ENCODE data around the gene CBX2. TPM values are rescaled to one million over a fixed set of nuclear protein-coding genes. Genes with fewer than 3 reads are reported as not detected.
A peak's percentile ranks its signal among the peaks of the same experiment; 100 is the strongest.

CBX2 gene
- polyA plus RNA-seq, 1 of the 3 experiments (the other 2 are of a cell fraction) = 22.4 TPM

- no peak overlapping the region for H3K4me2 ChIP-seq
- peaks cover 0 to 32% of the 10 kb centered on the region in 2 experiments; a peak in 2 of 4 replicates for H3K4me1 ChIP-seq (ENCODE audit: control insufficient read depth in 1 of 2, insufficient read depth in 2 of 2, low read depth in 1 of 2, low read length in 1 of 2)
- H3K27ac ChIP-seq (ENCODE audit: low read depth in 2 of 2, low read length in 1 of 2) = peak overlapping the region in 1 of 2 experiments; percentile 47; a peak in 1 of 4 replicates
- DNase-seq = no peak
- no peak overlapping the region for H3K4me3 ChIP-seq (ENCODE audit: low read depth in 2 of 2, low read length in 1 of 2)
- H3K9ac ChIP-seq = no peak overlapping the region
- ChIA-PET CTCF (interaction anchor here (0.6 to 2.1 kb wide), 6 partner anchors 9 to 44 kb away, joined by 3 to 16 read pairs (median 8); partner anchors contain the start of gene CBX2), POLR2A (interaction anchor here (0.7 to 1.6 kb wide), 4 partner anchors 8 to 200 kb away, joined by 3 to 10 read pairs (median 6); partner anchors contain the start of genes CBX2 and CBX8)
- H3K9me3 ChIP-seq = no peaks in the 10 kb centered on the region
- peaks cover 12% of the 10 kb centered on the region for H3F3A ChIP-seq (replicated peaks; ENCODE audit: insufficient read depth)
- H3K36me3 ChIP-seq (replicated peaks in 1 of 2; ENCODE audit: control insufficient read depth in 1 of 2, insufficient read depth in 2 of 2, low read length in 1 of 2) = peaks cover 4 to 41% of the 10 kb centered on the region in 2 experiments
- 95% methylated on average over 14 of the region's 15 CpGs for WGBS (ENCODE audit: low lambda C conversion rate)
- peaks cover 15% of the 10 kb centered on the region; the same call in 1 of the 2 replicates for H4K20me1 ChIP-seq (ENCODE audit: insufficient read depth)
- no peak overlapping the region for H2AFZ ChIP-seq (ENCODE audit: low read depth)
- no peaks in the 10 kb centered on the region for H3K27me3 ChIP-seq (ENCODE audit: insufficient read depth)
- H3K9me2 ChIP-seq = no peaks in the 10 kb centered on the region
- H3K79me2 ChIP-seq (ENCODE audit: insufficient read depth) = 0 out of 2 replicates have a peak, but pooled peaks cover 6% of the 10 kb centered on the region
- TF ChIP-seq POLR2AphosphoS5 (IDR thresholded peaks at IDR 0.05; ENCODE audit: low read depth, low read length) = no peak; the same call in 1 of the 2 replicates
- TF ChIP-seq EP300 (IDR thresholded peaks at IDR 0.05; ENCODE audit: borderline replicate concordance in 1 of 2, low read depth in 1 of 2, low read length in 1 of 2) = no peak
- TF ChIP-seq FOXJ3 (CRISPR knock-in tag; IDR thresholded peaks at IDR 0.05) = no peak
- TF ChIP-seq SMC3 (IDR thresholded peaks at IDR 0.05; ENCODE audit: low read depth, low read length) = no peak
Observed at GRCh38 chr17:79785900-79786810, 8.2 kb downstream of the CBX2 start.

- Histone ChIP-seq H3K9me2 (no peaks in the 10 kb centered on the region), H3K36me3 (replicated peaks in 1 of 2; ENCODE audit: control insufficient read depth in 1 of 2, insufficient read depth in 2 of 2, low read length in 1 of 2) (peaks cover 4 to 31% of the 10 kb centered on the region in 2 experiments), H3K9me3 (no peaks in the 10 kb centered on the region), H3F3A (replicated peaks; ENCODE audit: insufficient read depth) (peaks cover 12% of the 10 kb centered on the region), H2AFZ (ENCODE audit: low read depth) (no peak overlapping the region), H3K4me2 (no peak overlapping the region), H3K79me2 (ENCODE audit: insufficient read depth) (0 out of 2 replicates have a peak, but pooled peaks cover 2% of the 10 kb centered on the region), H3K4me3 (ENCODE audit: low read depth in 2 of 2, low read length in 1 of 2) (no peak overlapping the region), H4K20me1 (ENCODE audit: insufficient read depth) (peaks cover 15% of the 10 kb centered on the region; the same call in 1 of the 2 replicates), H3K27ac (ENCODE audit: low read depth in 2 of 2, low read length in 1 of 2) (peak overlapping the region in 1 of 2 experiments; percentile 47; a peak in 1 of 4 replicates), H3K9ac (no peak overlapping the region), H3K4me1 (ENCODE audit: control insufficient read depth in 1 of 2, insufficient read depth in 2 of 2, low read depth in 1 of 2, low read length in 1 of 2) (peaks cover 0 to 38% of the 10 kb centered on the region in 2 experiments; a peak in 2 of 4 replicates), H3K27me3 (ENCODE audit: insufficient read depth) (no peaks in the 10 kb centered on the region)
- ChIA-PET CTCF (interaction anchor here (0.8 to 2.1 kb wide), 5 partner anchors 9 to 45 kb away, joined by 3 to 16 read pairs (median 9); partner anchors contain the start of gene CBX2), POLR2A (interaction anchor here (1.2 to 1.6 kb wide), 3 partner anchors 8 to 44 kb away, joined by 4 to 10 read pairs (median 9); partner anchors contain the start of genes CBX2 and CBX8)
- DNase-seq = no peak
- WGBS (ENCODE audit: low lambda C conversion rate) = 85% methylated on average over 12 of the region's 12 CpGs
- no peak for TF ChIP-seq SMC3 (IDR thresholded peaks at IDR 0.05; ENCODE audit: low read depth, low read length)
- no peak for TF ChIP-seq IRF3 (IDR thresholded peaks at IDR 0.05; ENCODE audit: low read depth, low read length)
- no peak for TF ChIP-seq USF1 (IDR thresholded peaks at IDR 0.05; ENCODE audit: borderline replicate concordance, low read depth)
- TF ChIP-seq CHD2 (IDR thresholded peaks at IDR 0.05; ENCODE audit: low read length, partially characterized antibody) = no peak
- no peak; the same call in 1 of the 2 replicates for TF ChIP-seq POLR2AphosphoS5 (IDR thresholded peaks at IDR 0.05; ENCODE audit: low read depth, low read length)
- no peak for TF ChIP-seq GATA2 (CRISPR knock-in tag; IDR thresholded peaks at IDR 0.05)
- TF ChIP-seq TCF12 (IDR thresholded peaks at IDR 0.05) = no peak
- TF ChIP-seq RXRA (IDR thresholded peaks at IDR 0.05; ENCODE audit: borderline replicate concordance, low read depth) = no peak
- no peak for TF ChIP-seq TAF1 (IDR thresholded peaks at IDR 0.05; ENCODE audit: borderline replicate concordance, low read depth, low read length)
- TF ChIP-seq EZH2phosphoT487 (IDR thresholded peaks at IDR 0.05; ENCODE audit: borderline replicate concordance, low read depth) = no peak
- TF ChIP-seq YY1 (IDR thresholded peaks at IDR 0.05; ENCODE audit: low read depth) = no peak
Observed at GRCh38 chr17:79786930-79787643, 9.1 kb downstream of the CBX2 start.

Measured in SK-N-SH (cell line).